HepG2 (cell line): ENCODE measurements around the gene PGAP3. TPM values are rescaled to one million over a fixed set of nuclear protein-coding genes. Genes with fewer than 3 reads are reported as not detected.

ENCODE experiments used
- AFF4 ChIP-seq: sonication (generic); formaldehyde crosslinking; IDR thresholded peaks from 2 replicates; pipeline ENCODE4 v1.4.0; 2020; ENCODE audit warnings: missing genetic modification reagents
- ETV6 ChIP-seq: sonication (generic); formaldehyde crosslinking; conservative IDR thresholded peaks from 2 replicates; pipeline ENCODE4 v1.4.0; 2020; ENCODE audit warnings: missing genetic modification reagents
- GFI1 ChIP-seq: sonication (generic); formaldehyde crosslinking; IDR thresholded peaks from 2 replicates; pipeline ENCODE4 v1.5.0; 2020; ENCODE audit warnings: missing genetic modification reagents, mild to moderate bottlenecking, borderline replicate concordance
- GTF2F1 ChIP-seq: fragments of 150-350 bp; IDR thresholded peaks from 2 replicates; pipeline ENCODE4 v1.6.1; 2014; ENCODE audit warnings: low read length
- HMG20B ChIP-seq: conservative IDR thresholded peaks from 2 replicates; pipeline ENCODE4 v1.6.1; 2016; ENCODE audit warnings: missing genetic modification reagents, missing compliant biosample characterization
- KLF9 ChIP-seq: IDR thresholded peaks from 2 replicates; pipeline ENCODE4 v1.6.1; 2016; ENCODE audit warnings: low read depth
- NCOR1 ChIP-seq: fragments of 200-600 bp; sonication (generic); IDR thresholded peaks from 2 replicates; pipeline ENCODE4 v1.7.0; 2017; ENCODE audit warnings: antibody characterized with exemption, low read length, borderline replicate concordance
- NR1H2 ChIP-seq: sonication (generic); formaldehyde crosslinking; IDR thresholded peaks from 2 replicates; pipeline ENCODE4 v1.8.1; 2022; ENCODE audit warnings: low read depth, missing genetic modification reagents, borderline replicate concordance
- PPARG ChIP-seq: conservative IDR thresholded peaks from 2 replicates; pipeline ENCODE4 v1.6.1; 2016; ENCODE audit warnings: missing biosample characterization, missing genetic modification reagents
- RAD51 ChIP-seq: fragments of 450-650 bp; IDR thresholded peaks from 2 replicates; pipeline ENCODE4 v1.6.1; 2016; ENCODE audit warnings: borderline replicate concordance
- SRSF9 ChIP-seq: fragments of 200-400 bp; formaldehyde crosslinking; IDR thresholded peaks from 2 replicates; pipeline ENCODE4 v1.6.1; 2018; ENCODE audit warnings: borderline replicate concordance, mild to moderate bottlenecking, low read depth, low read length; ENCODE audit not compliant: insufficient read depth, poor library complexity, severe bottlenecking
- TCF7L2 ChIP-seq: IDR thresholded peaks from 2 replicates; pipeline ENCODE4 v1.6.1; 2011; ENCODE audit warnings: mild to moderate bottlenecking, low read depth, low read length, moderate library complexity
- ZNF3 ChIP-seq: IDR thresholded peaks from 2 replicates; pipeline ENCODE4 v1.7.0; 2017; ENCODE audit warnings: inconsistent platforms
- ZNF331 ChIP-seq: sonication (generic); formaldehyde crosslinking; IDR thresholded peaks from 2 replicates; pipeline ENCODE4 v1.4.0; 2020; ENCODE audit warnings: missing genetic modification reagents
- ZNF354B ChIP-seq: sonication (generic); formaldehyde crosslinking; IDR thresholded peaks from 2 replicates; pipeline ENCODE4 v1.8.0; 2022; ENCODE audit warnings: mild to moderate bottlenecking, missing genetic modification reagents
- ZNF367 ChIP-seq: sonication (generic); formaldehyde crosslinking; IDR thresholded peaks from 2 replicates; pipeline ENCODE4 v1.4.0; 2020; ENCODE audit warnings: missing genetic modification reagents, borderline replicate concordance
- ZNF558 ChIP-seq: sonication (generic); formaldehyde crosslinking; IDR thresholded peaks from 2 replicates; pipeline ENCODE4 v1.9.0; 2022; ENCODE audit warnings: mild to moderate bottlenecking, missing genetic modification reagents, borderline replicate concordance
- ZNF572 ChIP-seq: sonication (generic); formaldehyde crosslinking; IDR thresholded peaks from 2 replicates; pipeline ENCODE4 v1.5.1; 2020; ENCODE audit warnings: mild to moderate bottlenecking, missing genetic modification reagents
- ZNF652 ChIP-seq: IDR thresholded peaks from 2 replicates; pipeline ENCODE4 v1.6.1; 2016; ENCODE audit warnings: low read depth, borderline replicate concordance
- polyA plus RNA-seq, 8 experiments: library from polyadenylated mRNA; depleted of rRNA in 3 of 8; stranded (reverse) in 7 of 8; unstranded in 1 of 8; fragments of >200 nt; fragmentation: Illumina TruSeq in 4 of 8; extraction: Trizol in 4 of 8; gene quantifications; 2 replicates each; pipeline versions ENCODE4 v1.2.1 to v1.2.3, GENCODE V29; 2011 to 2016; ENCODE audit warnings: low read depth in 4 of 8, missing spikeins in 1 of 8, mixed read lengths in 1 of 8; ENCODE audit not compliant: insufficient read depth in 1 of 8
- total RNA-seq, 5 experiments: library from RNA; depleted of rRNA; stranded (reverse); fragments of >200 nt; fragmentation: Illumina TruSeq; extraction: Trizol; gene quantifications; 2 replicates each; pipeline ENCODE4 v1.2.3, GENCODE V29; 2016; ENCODE audit warnings: low read depth in 1 of 5
- TF ChIP-seq, protein P1 (sequence below): sonication (generic); formaldehyde crosslinking; IDR thresholded peaks from 2 replicates; pipeline ENCODE4 v1.9.0; 2021; ENCODE audit warnings: missing genetic modification reagents, borderline replicate concordance
- TF ChIP-seq, protein P2 (sequence below): sonication (generic); formaldehyde crosslinking; IDR thresholded peaks from 2 replicates; pipeline ENCODE4 v1.4.0; 2020; ENCODE audit warnings: missing genetic modification reagents

Gene PGAP3
- total and polyA plus RNA-seq, 2 of the 13 experiments (the other 11 are each of a cell fraction or from before 2014, with no cell fraction given) = 11.9 to 14.6 TPM

GRCh38 chr17:39653662-39654331 lies 34.1 kb downstream of the PGAP3 start (continued):
- no peak for TF ChIP-seq AFF4
- TF ChIP-seq ETV6 (CRISPR knock-in tag) = no peak
- no peak for TF ChIP-seq ZNF3 (CRISPR knock-in tag)
- TF ChIP-seq, protein P1, sequence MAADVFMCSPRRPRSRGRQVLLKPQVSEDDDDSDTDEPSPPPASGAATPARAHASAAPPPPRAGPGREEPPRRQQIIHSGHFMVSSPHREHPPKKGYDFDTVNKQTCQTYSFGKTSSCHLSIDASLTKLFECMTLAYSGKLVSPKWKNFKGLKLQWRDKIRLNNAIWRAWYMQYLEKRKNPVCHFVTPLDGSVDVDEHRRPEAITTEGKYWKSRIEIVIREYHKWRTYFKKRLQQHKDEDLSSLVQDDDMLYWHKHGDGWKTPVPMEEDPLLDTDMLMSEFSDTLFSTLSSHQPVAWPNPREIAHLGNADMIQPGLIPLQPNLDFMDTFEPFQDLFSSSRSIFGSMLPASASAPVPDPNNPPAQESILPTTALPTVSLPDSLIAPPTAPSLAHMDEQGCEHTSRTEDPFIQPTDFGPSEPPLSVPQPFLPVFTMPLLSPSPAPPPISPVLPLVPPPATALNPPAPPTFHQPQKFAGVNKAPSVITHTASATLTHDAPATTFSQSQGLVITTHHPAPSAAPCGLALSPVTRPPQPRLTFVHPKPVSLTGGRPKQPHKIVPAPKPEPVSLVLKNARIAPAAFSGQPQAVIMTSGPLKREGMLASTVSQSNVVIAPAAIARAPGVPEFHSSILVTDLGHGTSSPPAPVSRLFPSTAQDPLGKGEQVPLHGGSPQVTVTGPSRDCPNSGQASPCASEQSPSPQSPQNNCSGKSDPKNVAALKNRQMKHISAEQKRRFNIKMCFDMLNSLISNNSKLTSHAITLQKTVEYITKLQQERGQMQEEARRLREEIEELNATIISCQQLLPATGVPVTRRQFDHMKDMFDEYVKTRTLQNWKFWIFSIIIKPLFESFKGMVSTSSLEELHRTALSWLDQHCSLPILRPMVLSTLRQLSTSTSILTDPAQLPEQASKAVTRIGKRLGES (CRISPR knock-in tag) = no peak
- TF ChIP-seq GFI1 (CRISPR knock-in tag) = no peak
- TF ChIP-seq ZNF652 (CRISPR knock-in tag) = no peak
- TF ChIP-seq NCOR1 = peak; percentile 57; the same call in 1 of the 2 replicates
- TF ChIP-seq TCF7L2 = no peak
- no peak for TF ChIP-seq ZNF367 (CRISPR knock-in tag)
- no peak for TF ChIP-seq RAD51
- peak; percentile 59; the same call in 1 of the 2 replicates for TF ChIP-seq ZNF331
- TF ChIP-seq PPARG (CRISPR knock-in tag) = peak; percentile 71
- TF ChIP-seq SRSF9 = no peak
- peak; percentile 27; the same call in 1 of the 2 replicates for TF ChIP-seq HMG20B (CRISPR knock-in tag)
- no peak; the same call in 1 of the 2 replicates for TF ChIP-seq NR1H2 (CRISPR knock-in tag)
- TF ChIP-seq GTF2F1 = no peak
- TF ChIP-seq ZNF354B (CRISPR knock-in tag) = no peak
- no peak for TF ChIP-seq KLF9 (CRISPR knock-in tag)
- no peak for TF ChIP-seq ZNF558 (CRISPR knock-in tag)
- no peak; the same call in 1 of the 2 replicates for TF ChIP-seq ZNF572 (CRISPR knock-in tag)
- TF ChIP-seq, protein P2, sequence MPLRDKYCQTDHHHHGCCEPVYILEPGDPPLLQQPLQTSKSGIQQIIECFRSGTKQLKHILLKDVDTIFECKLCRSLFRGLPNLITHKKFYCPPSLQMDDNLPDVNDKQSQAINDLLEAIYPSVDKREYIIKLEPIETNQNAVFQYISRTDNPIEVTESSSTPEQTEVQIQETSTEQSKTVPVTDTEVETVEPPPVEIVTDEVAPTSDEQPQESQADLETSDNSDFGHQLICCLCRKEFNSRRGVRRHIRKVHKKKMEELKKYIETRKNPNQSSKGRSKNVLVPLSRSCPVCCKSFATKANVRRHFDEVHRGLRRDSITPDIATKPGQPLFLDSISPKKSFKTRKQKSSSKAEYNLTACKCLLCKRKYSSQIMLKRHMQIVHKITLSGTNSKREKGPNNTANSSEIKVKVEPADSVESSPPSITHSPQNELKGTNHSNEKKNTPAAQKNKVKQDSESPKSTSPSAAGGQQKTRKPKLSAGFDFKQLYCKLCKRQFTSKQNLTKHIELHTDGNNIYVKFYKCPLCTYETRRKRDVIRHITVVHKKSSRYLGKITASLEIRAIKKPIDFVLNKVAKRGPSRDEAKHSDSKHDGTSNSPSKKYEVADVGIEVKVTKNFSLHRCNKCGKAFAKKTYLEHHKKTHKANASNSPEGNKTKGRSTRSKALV (CRISPR knock-in tag) = no peak
